Measurements from ENCODE around the gene UBE2F. TPM values are rescaled to one million over a fixed set of nuclear protein-coding genes. Genes with fewer than 3 reads are reported as not detected.

Gene UBE2F
- total and polyA plus RNA-seq, 2 of the 13 experiments (the other 11 are each of a cell fraction or from before 2014, with no cell fraction given): 35.4 to 73.1 TPM

DNA sequence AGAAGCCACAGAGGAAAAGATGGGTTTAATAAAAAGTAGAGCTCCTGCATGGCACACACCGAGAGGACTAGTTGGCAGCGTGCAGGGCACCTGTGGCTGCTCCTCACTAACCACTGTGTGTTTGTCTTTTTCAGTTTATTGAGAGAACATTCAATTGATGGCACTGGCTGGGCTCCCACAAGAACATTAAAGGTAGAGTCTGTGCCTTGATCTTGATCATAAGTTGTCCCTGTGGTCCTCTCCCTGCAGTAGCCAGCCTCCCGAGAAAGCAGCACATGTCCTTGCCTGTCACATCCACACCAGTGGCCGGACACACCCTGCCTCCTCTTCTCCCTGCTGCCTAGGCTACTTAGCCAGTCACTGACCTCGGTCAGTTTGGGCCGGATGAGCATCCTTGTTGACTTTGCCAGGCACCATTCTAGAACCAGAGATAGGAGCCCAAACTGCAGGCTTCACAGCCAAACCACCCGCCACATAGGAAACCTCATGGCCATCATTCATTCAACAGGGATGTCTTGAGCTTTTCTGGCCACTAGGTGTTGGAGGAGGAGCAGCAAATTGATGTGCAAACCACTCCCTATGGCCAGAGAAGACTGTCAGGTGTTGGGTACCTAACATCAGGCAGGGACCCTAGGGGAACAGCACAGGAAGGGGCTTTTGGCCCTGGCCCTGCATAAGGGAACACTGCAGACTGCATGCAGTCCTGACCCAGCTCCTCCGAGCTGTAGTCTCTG is 63.8 kb downstream of the UBE2F start (continued):
- TF ChIP-seq, protein P1, sequence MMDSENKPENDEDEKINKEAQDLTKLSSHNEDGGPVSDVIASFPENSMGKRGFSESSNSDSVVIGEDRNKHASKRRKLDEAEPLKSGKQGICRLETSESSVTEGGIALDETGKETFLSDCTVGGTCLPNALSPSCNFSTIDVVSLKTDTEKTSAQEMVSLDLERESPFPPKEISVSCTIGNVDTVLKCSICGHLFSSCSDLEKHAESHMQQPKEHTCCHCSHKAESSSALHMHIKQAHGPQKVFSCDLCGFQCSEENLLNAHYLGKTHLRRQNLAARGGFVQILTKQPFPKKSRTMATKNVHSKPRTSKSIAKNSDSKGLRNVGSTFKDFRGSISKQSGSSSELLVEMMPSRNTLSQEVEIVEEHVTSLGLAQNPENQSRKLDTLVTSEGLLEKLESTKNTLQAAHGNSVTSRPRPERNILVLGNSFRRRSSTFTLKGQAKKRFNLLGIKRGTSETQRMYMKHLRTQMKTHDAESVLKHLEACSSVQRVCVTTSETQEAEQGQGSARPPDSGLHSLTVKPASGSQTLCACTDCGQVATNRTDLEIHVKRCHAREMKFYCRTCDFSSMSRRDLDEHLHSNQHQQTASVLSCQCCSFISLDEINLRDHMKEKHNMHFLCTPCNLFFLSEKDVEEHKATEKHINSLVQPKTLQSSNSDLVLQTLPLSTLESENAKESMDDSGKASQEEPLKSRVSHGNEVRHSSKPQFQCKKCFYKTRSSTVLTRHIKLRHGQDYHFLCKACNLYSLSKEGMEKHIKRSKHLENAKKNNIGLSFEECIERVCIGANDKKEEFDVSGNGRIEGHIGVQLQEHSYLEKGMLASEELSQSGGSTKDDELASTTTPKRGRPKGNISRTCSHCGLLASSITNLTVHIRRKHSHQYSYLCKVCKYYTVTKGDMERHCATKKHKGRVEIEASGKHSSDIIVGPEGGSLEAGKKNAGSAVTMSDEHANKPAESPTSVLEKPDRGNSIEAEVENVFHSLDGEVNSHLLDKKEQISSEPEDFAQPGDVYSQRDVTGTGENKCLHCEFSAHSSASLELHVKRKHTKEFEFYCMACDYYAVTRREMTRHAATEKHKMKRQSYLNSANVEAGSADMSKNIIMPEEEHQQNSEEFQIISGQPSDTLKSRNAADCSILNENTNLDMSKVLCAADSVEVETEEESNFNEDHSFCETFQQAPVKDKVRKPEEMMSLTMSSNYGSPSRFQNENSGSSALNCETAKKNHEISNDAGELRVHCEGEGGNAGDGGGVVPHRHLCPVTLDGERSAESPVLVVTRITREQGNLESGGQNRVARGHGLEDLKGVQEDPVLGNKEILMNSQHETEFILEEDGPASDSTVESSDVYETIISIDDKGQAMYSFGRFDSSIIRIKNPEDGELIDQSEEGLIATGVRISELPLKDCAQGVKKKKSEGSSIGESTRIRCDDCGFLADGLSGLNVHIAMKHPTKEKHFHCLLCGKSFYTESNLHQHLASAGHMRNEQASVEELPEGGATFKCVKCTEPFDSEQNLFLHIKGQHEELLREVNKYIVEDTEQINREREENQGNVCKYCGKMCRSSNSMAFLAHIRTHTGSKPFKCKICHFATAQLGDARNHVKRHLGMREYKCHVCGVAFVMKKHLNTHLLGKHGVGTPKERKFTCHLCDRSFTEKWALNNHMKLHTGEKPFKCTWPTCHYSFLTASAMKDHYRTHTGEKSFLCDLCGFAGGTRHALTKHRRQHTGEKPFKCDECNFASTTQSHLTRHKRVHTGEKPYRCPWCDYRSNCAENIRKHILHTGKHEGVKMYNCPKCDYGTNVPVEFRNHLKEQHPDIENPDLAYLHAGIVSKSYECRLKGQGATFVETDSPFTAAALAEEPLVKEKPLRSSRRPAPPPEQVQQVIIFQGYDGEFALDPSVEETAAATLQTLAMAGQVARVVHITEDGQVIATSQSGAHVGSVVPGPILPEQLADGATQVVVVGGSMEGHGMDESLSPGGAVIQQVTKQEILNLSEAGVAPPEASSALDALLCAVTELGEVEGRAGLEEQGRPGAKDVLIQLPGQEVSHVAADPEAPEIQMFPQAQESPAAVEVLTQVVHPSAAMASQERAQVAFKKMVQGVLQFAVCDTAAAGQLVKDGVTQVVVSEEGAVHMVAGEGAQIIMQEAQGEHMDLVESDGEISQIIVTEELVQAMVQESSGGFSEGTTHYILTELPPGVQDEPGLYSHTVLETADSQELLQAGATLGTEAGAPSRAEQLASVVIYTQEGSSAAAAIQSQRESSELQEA (CRISPR knock-in tag; IDR thresholded peaks at IDR 0.05; ENCODE audit: not compliant biosample characterization): no peak
- peak; percentile 13; the same call in 1 of the 2 replicates for TF ChIP-seq STAG1 (CRISPR knock-in tag; IDR thresholded peaks at IDR 0.05)
- TF ChIP-seq, protein P2, sequence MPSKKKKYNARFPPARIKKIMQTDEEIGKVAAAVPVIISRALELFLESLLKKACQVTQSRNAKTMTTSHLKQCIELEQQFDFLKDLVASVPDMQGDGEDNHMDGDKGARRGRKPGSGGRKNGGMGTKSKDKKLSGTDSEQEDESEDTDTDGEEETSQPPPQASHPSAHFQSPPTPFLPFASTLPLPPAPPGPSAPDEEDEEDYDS (CRISPR knock-in tag; IDR thresholded peaks at IDR 0.05): no peak
- no peak for TF ChIP-seq SMAD1 (CRISPR knock-in tag; IDR thresholded peaks at IDR 0.05; ENCODE audit: borderline replicate concordance, low read depth)
- TF ChIP-seq SP4 (CRISPR knock-in tag; IDR thresholded peaks at IDR 0.05): 0 out of 2 replicates have a peak, but pooled peaks have one; percentile 9
- no peak for TF ChIP-seq JARID2 (CRISPR knock-in tag; IDR thresholded peaks at IDR 0.05; ENCODE audit: insufficient replicate concordance)
- 0 out of 2 replicates have a peak, but pooled peaks have one; percentile 23 for TF ChIP-seq ZNF225 (CRISPR knock-in tag; IDR thresholded peaks at IDR 0.05)
- no peak for TF ChIP-seq PHB2 (IDR thresholded peaks at IDR 0.05; ENCODE audit: partially characterized antibody)
- TF ChIP-seq ZBTB42 (CRISPR knock-in tag; IDR thresholded peaks at IDR 0.05): no peak
